Endothelial cell of umbilical vein (primary cell): Measurements from ENCODE around the gene AFF4. TPM values are rescaled to one million over a fixed set of nuclear protein-coding genes. Genes with fewer than 3 reads are reported as not detected.

Source experiments
- BruUV-seq: library from RNA; stranded (reverse); fragments of 400-500 nt; replicated peaks from 2 replicates; lab custom pipeline; 2021; lab: Mats Ljungman, UMichigan
- CTCF ChIA-PET: fragments of 300-600, 350-600 bp; sonication (Branson Sonifier 250); formaldehyde crosslinking; loops from one replicate; lab custom pipeline; 2021; ENCODE audit warnings: antibody characterized with exemption, inconsistent platforms; lab: Charles Lee
- POLR2A ChIA-PET: fragments of 300-600, 350-600 bp; sonication (Branson Sonifier 250); formaldehyde crosslinking; loops from one replicate; lab custom pipeline; 2021; ENCODE audit warnings: antibody characterized with exemption, inconsistent platforms; lab: Charles Lee
- DNase-seq: peaks from one replicate; pipeline ENCODE4 v3.0.0-alpha.2; 2011; ENCODE audit warnings: low read depth, low spot score
- FAIRE-seq: peaks from 2 replicates; lab custom pipeline; 2011; peaks lifted over from hg19 to GRCh38; lab: Jason Lieb, UNC
- H2AFZ ChIP-seq: 2 replicates; pipeline ENCODE4 v1.6.0; 2012; ENCODE audit warnings: low read depth, low read length, control low read depth, inconsistent platforms
- H3K27ac ChIP-seq: 2 replicates; pipeline ENCODE4 v1.5.1; 2011; ENCODE audit warnings: low read depth, mild to moderate bottlenecking, control low read depth, low read length, moderate library complexity; ENCODE audit not compliant: insufficient read depth
- H3K27me3 ChIP-seq, 2 experiments: 2 replicates each; pipeline versions ENCODE4 v1.6.0 to v1.6.1; 2011; ENCODE audit warnings: low read length in 2 of 2, mixed read lengths in 1 of 2; ENCODE audit not compliant: control insufficient read depth in 2 of 2, insufficient read depth in 2 of 2
- H3K36me3 ChIP-seq, 2 experiments: 2 replicates in 1 of 2; 3 replicates in 1 of 2; pipeline ENCODE4 v1.5.1; 2011; ENCODE audit warnings: low read length in 2 of 2, mild to moderate bottlenecking in 1 of 2, moderate library complexity in 1 of 2; ENCODE audit not compliant: control insufficient read depth in 2 of 2, insufficient read depth in 2 of 2; ENCODE audit errors: extremely low read depth in 1 of 2
- H3K4me1 ChIP-seq: 3 replicates; pipeline ENCODE4 v1.5.1; 2011; ENCODE audit warnings: mild to moderate bottlenecking, low read length; ENCODE audit not compliant: control insufficient read depth, insufficient read depth; ENCODE audit errors: extremely low read depth
- H3K4me2 ChIP-seq: 2 replicates; pipeline ENCODE4 v1.6.1; 2011; ENCODE audit warnings: low read length, control low read depth, mixed read lengths; ENCODE audit not compliant: insufficient read depth
- H3K4me3 ChIP-seq, 3 experiments: fragments of 200-600 bp in 1 of 3; sonication (generic), shearing (Covaris generic) in 1 of 3; replicated peaks in 1 of 3; 2 replicates each; pipeline ENCODE4 v1.5.1; 2011 to 2016; ENCODE audit warnings: control low read depth in 3 of 3, low read length in 3 of 3, mild to moderate bottlenecking in 2 of 3, inconsistent platforms in 1 of 3, low read depth in 1 of 3, moderate library complexity in 1 of 3; ENCODE audit not compliant: insufficient read depth in 1 of 3
- H3K79me2 ChIP-seq: 2 replicates; pipeline ENCODE4 v1.6.0; 2012; ENCODE audit warnings: low read length, inconsistent platforms; ENCODE audit not compliant: control insufficient read depth, insufficient read depth
- H3K9ac ChIP-seq: replicated peaks from 2 replicates; pipeline ENCODE3; 2011; ENCODE audit warnings: low read length, control low read depth; ENCODE audit not compliant: insufficient read depth; ENCODE audit errors: extremely low read depth
- H3K9me1 ChIP-seq: replicated peaks from 3 replicates; pipeline ENCODE4 v1.6.0; 2011; ENCODE audit warnings: mild to moderate bottlenecking, low read length; ENCODE audit not compliant: control insufficient read depth, insufficient read depth; ENCODE audit errors: extremely low read depth
- H3K9me3 ChIP-seq: replicated peaks from 2 replicates; pipeline ENCODE4 v1.5.1; 2012; ENCODE audit warnings: low read length, inconsistent platforms; ENCODE audit not compliant: control insufficient read depth, insufficient read depth
- H4K20me1 ChIP-seq: replicated peaks from 2 replicates; pipeline ENCODE3; 2011; ENCODE audit warnings: mild to moderate bottlenecking, low read length; ENCODE audit not compliant: control insufficient read depth, insufficient read depth; ENCODE audit errors: extremely low read depth
- EZH2 ChIP-seq: IDR thresholded peaks from 2 replicates; pipeline ENCODE4 v1.6.1; 2012; ENCODE audit warnings: borderline replicate concordance, low read depth, mild to moderate bottlenecking, moderate library complexity, low read length, inconsistent platforms; ENCODE audit not compliant: severe bottlenecking
- FOS ChIP-seq: IDR thresholded peaks from 2 replicates; pipeline ENCODE4 v1.6.1; 2011; ENCODE audit warnings: mild to moderate bottlenecking, low read length, moderate library complexity, borderline replicate concordance; ENCODE audit not compliant: insufficient read depth
- GATA2 ChIP-seq: IDR thresholded peaks from 2 replicates; pipeline ENCODE4 v1.7.0; 2011; ENCODE audit warnings: low read depth, mild to moderate bottlenecking, moderate library complexity, mixed read lengths, low read length; ENCODE audit not compliant: insufficient read length, insufficient read depth
- JUN ChIP-seq: IDR thresholded peaks from 2 replicates; pipeline ENCODE4 v1.6.1; 2011; ENCODE audit warnings: borderline replicate concordance, low read depth; ENCODE audit not compliant: insufficient read length, insufficient read depth
- MYC ChIP-seq: IDR thresholded peaks from one replicate; pipeline ENCODE4 v1.6.1; 2011; ENCODE audit warnings: mild to moderate bottlenecking, low read depth, low read length
- POLR2A ChIP-seq: IDR thresholded peaks from 2 replicates; pipeline ENCODE4 v1.6.1; 2012; ENCODE audit warnings: low read depth, mild to moderate bottlenecking, control low read depth, low read length
- POLR2AphosphoS5 ChIP-seq: IDR thresholded peaks from 2 replicates; pipeline ENCODE4 v1.6.1; 2012; ENCODE audit warnings: low read depth, mild to moderate bottlenecking, control low read depth, low read length, moderate library complexity; ENCODE audit not compliant: insufficient read depth
- dilution Hi-C: fragments of 300-500 bp; cut with MboI; formaldehyde crosslinking; loops from one replicate; pipeline ENCODE4 v1.15.0; 2019; ENCODE audit warnings: low sequenced_read_pairs; ENCODE audit not compliant: extremely low pct_ligation_motif_present
- intact Hi-C: fragments of 100-400 bp; cut with micrococcal nuclease; formaldehyde crosslinking; loops from one replicate; pipeline ENCODE4 v1.10.0; 2022
- polyA plus RNA-seq, 4 experiments: library from polyadenylated mRNA; depleted of rRNA in 3 of 4; stranded (reverse) in 3 of 4; unstranded in 1 of 4; fragments of >200 nt; gene quantifications; 2 replicates each; pipeline versions ENCODE4 v1.2.1 to v1.2.3, GENCODE V29; 2011 to 2012; ENCODE audit warnings: missing spikeins in 1 of 4
- total RNA-seq: library from RNA; stranded (reverse); gene quantifications from 2 replicates; pipeline ENCODE4 v1.2.3, GENCODE V29; 2021
- TF ChIP-seq, protein P1 (sequence below): IDR thresholded peaks from 2 replicates; pipeline ENCODE4 v1.6.1; 2011; ENCODE audit not compliant: insufficient read depth, insufficient read length
- TF ChIP-seq, protein P2 (sequence below), 2 donors: IDR thresholded peaks; 1 replicate in 1 of 2; 2 replicates in 1 of 2; pipeline ENCODE4 v1.5.1; 2011; ENCODE audit warnings: low read length in 2 of 2, mild to moderate bottlenecking in 2 of 2, moderate library complexity in 2 of 2, control low read depth in 1 of 2, inconsistent platforms in 1 of 2, low read depth in 1 of 2; ENCODE audit not compliant: insufficient read depth in 1 of 2; ENCODE audit errors: extremely low read depth in 1 of 2

The AFF4 gene
- total and polyA plus RNA-seq, 2 donors (not counting 3 experiments of a cell fraction or from before 2014, with no cell fraction given) = 27.0 to 88.3 TPM

DNA sequence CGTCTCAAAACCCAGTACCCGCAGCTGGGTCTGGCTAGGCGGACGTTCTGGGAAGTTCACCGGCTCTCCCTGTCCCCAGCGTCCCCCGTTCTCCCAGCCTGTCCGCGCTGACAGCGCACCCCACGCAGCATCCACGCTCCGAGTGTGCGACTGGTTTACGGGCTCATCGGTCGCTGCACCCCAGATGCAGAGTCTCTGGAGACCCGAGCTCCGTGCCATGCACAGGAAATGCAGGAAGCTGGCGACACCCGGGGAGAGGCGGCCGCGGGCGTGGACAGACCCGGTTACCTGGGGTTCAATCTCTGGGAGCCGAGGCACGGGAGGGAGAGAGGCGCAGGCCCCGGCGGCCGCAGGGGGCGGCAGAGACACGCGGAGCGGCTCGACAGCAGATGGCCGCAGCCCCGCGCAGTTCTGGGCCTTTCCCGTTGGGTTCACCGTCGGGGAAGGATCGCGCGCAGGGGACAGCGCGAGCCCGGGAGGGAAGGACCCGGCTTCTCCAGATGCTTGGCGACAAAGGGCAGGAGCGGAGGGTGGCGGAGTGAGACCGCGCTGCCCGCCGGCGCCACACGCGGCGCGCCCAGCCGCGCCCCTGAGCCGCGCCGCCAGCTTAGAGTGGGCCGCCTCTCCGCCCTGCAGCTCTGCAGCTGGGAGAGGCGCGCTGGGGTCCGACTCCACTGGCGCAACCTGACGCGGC, 133.5 kb downstream of the AFF4 start:
- peak; percentile 46 for FAIRE-seq
- peak overlapping the region; percentile 32 for H3K27ac ChIP-seq

More for the DNA sequence above, 133.5 kb downstream of the AFF4 start:
- POLR2A ChIA-PET = interaction anchor here (0.9 to 1.0 kb wide), 2 partner anchors 15 to 37 kb away, joined by 3 read pairs; no protein-coding TSS in a partner anchor
- no peaks in the 10 kb centered on the region for H3K79me2 ChIP-seq
- H3K27me3 ChIP-seq = no peaks in the 10 kb centered on the region
- BruUV-seq = no TSS peak
- H3K4me3 ChIP-seq = peak overlapping the region; percentile 41 to 59 (median 49)
- no peaks in the 10 kb centered on the region for H3K9me3 ChIP-seq
- peak overlapping the region; percentile 93 for H2AFZ ChIP-seq
- H3K9me1 ChIP-seq = no peaks in the 10 kb centered on the region
- peaks cover 0 to 2% of the 10 kb centered on the region in 2 experiments for H3K36me3 ChIP-seq
- H3K4me1 ChIP-seq = peaks cover 12% of the 10 kb centered on the region
- no peak for TF ChIP-seq EZH2
- no peak for TF ChIP-seq MYC
- no peak for TF ChIP-seq JUN
- TF ChIP-seq GATA2 = no peak
- TF ChIP-seq, protein P1, sequence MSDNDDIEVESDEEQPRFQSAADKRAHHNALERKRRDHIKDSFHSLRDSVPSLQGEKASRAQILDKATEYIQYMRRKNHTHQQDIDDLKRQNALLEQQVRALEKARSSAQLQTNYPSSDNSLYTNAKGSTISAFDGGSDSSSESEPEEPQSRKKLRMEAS = no peak
- TF ChIP-seq POLR2AphosphoS5 = no peak
- peak; percentile 28 for TF ChIP-seq POLR2A
- no peak for TF ChIP-seq FOS
- TF ChIP-seq, protein P2, sequence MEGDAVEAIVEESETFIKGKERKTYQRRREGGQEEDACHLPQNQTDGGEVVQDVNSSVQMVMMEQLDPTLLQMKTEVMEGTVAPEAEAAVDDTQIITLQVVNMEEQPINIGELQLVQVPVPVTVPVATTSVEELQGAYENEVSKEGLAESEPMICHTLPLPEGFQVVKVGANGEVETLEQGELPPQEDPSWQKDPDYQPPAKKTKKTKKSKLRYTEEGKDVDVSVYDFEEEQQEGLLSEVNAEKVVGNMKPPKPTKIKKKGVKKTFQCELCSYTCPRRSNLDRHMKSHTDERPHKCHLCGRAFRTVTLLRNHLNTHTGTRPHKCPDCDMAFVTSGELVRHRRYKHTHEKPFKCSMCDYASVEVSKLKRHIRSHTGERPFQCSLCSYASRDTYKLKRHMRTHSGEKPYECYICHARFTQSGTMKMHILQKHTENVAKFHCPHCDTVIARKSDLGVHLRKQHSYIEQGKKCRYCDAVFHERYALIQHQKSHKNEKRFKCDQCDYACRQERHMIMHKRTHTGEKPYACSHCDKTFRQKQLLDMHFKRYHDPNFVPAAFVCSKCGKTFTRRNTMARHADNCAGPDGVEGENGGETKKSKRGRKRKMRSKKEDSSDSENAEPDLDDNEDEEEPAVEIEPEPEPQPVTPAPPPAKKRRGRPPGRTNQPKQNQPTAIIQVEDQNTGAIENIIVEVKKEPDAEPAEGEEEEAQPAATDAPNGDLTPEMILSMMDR (IDR thresholded peaks at IDR 0.05; ENCODE audit: extremely low read depth in 1 of 2, insufficient read depth in 1 of 2, low read depth in 1 of 2, low read length in 2 of 2) = peak; percentile 92 to 99
- H4K20me1 ChIP-seq = no peaks in the 10 kb centered on the region
- intact Hi-C loops = loop anchor here (1.0 to 10.0 kb wide), 6 partner anchors 9 to 535 kb away; partner anchors contain the start of genes GDF9, SLC22A4 and UQCRQ
- H3K4me2 ChIP-seq = peak overlapping the region; percentile 61
- dilution Hi-C loops = no loop called here
- peak overlapping the region; percentile 79 for H3K9ac ChIP-seq
- CTCF ChIA-PET = interaction anchor here (0.6 to 9.9 kb wide), 19 partner anchors 10 to 324 kb away, joined by 3 to 122 read pairs (median 3); partner anchors contain the start of genes GDF9, LEAP2 and UQCRQ
- DNase-seq = peak; percentile 75
